Thyroid gland (tissue), 4 donors: Measurements from ENCODE around the gene TRPC4. TPM values are rescaled to one million over a fixed set of nuclear protein-coding genes. Genes with fewer than 3 reads are reported as not detected.

ENCODE experiments used
- DNase-seq, 2 donors: peaks; one replicate each; pipeline ENCODE4 v3.0.0-alpha.2; 2019
- H3K27ac ChIP-seq, 3 donors: fragments of 200-600 bp; sonication (generic); 1 replicate in 2 of 3; 2 replicates in 1 of 3; pipeline ENCODE4 v1.5.1; 2016 to 2019; ENCODE audit warnings: mild to moderate bottlenecking in 1 of 3, moderate library complexity in 1 of 3
- H3K27me3 ChIP-seq: fragments of 200-600 bp; sonication (generic); one replicate; pipeline ENCODE4 v1.5.1; 2019
- H3K36me3 ChIP-seq, 2 donors: fragments of 200-600 bp; sonication (generic); one replicate each; pipeline ENCODE4 v1.5.1; 2016 to 2019
- H3K4me1 ChIP-seq, 2 donors: fragments of 200-600 bp; sonication (generic); one replicate each; pipeline ENCODE4 v1.5.1; 2017 to 2019
- H3K4me3 ChIP-seq, 3 donors: fragments of 200-600 bp; sonication (generic); replicated peaks in 1 of 3; 1 replicate in 2 of 3; 2 replicates in 1 of 3; pipeline ENCODE4 v1.5.1; 2016; ENCODE audit warnings: mild to moderate bottlenecking in 1 of 3
- H3K9me3 ChIP-seq: fragments of 200-600 bp; sonication (generic); one replicate; pipeline ENCODE4 v1.5.1; 2017
- CTCF ChIP-seq, 6 experiments: fragments of 200-600 bp in 3 of 6; fragments of 450-650 bp in 3 of 6; sonication (generic) in 3 of 6; IDR thresholded peaks; one replicate each; pipeline ENCODE4 v1.5.1; 2016 to 2019; ENCODE audit warnings: antibody characterized with exemption in 6 of 6, mild to moderate bottlenecking in 2 of 6, inconsistent platforms in 1 of 6, moderate library complexity in 1 of 6
- POLR2A ChIP-seq, 2 donors: fragments of 450-650 bp; IDR thresholded peaks; one replicate each; pipeline ENCODE4 v1.6.1; 2017; ENCODE audit warnings: antibody characterized with exemption in 2 of 2, mild to moderate bottlenecking in 2 of 2, moderate library complexity in 1 of 2
- WGBS, 2 donors: methylation state at CpG; one replicate each; pipeline ENCODE4 v1.1.5; 2017; 5-methylcytosine and 5-hydroxymethylcytosine counted together
- intact Hi-C: fragments of 100-400 bp; cut with DNase I; formaldehyde crosslinking; loops from one replicate; pipeline ENCODE4 v1.15.1; 2023
- total RNA-seq, 4 donors: library from RNA; depleted of rRNA; stranded (reverse); fragments of >200 nt; gene quantifications; one replicate each; pipeline ENCODE4 v1.2.3, GENCODE V29; 2016

Gene TRPC4
- total RNA-seq, 4 donors from 2014 or later, result 0.11 to 3.2 (median 0.79) TPM

GRCh38 chr13:37690361-37690760, 179.2 kb downstream of the TRPC4 start:
- H3K27me3 ChIP-seq, result no peaks in the 10 kb centered on the region
- TF ChIP-seq CTCF (IDR thresholded peaks at IDR 0.05) (no peak), POLR2A (IDR thresholded peaks at IDR 0.05) (no peak)
- H3K9me3 ChIP-seq, result no peaks in the 10 kb centered on the region
- no peak for DNase-seq
- intact Hi-C loops, result no loop called here
- no peak overlapping the region for H3K4me3 ChIP-seq
- H3K4me1 ChIP-seq, result no peaks in the 10 kb centered on the region
- 96% methylated on average over 5 of the region's 5 CpGs for WGBS, 2 donors
- no peak overlapping the region for H3K27ac ChIP-seq
- H3K36me3 ChIP-seq, result no peaks in the 10 kb centered on the region

GRCh38 chr13:37686501-37686900, 183.1 kb downstream of the TRPC4 start:
- H3K4me1 ChIP-seq, result no peaks in the 10 kb centered on the region
- H3K36me3 ChIP-seq, result no peaks in the 10 kb centered on the region
- H3K4me3 ChIP-seq, result no peak overlapping the region
- WGBS, 2 donors, result 94 to 97% methylated on average over 2 of the region's 2 CpGs
- DNase-seq, result no peak
- no peaks in the 10 kb centered on the region for H3K27me3 ChIP-seq
- TF ChIP-seq POLR2A (IDR thresholded peaks at IDR 0.05) (no peak), CTCF (IDR thresholded peaks at IDR 0.05) (no peak)
- intact Hi-C loops, result no loop called here
- no peak overlapping the region for H3K27ac ChIP-seq
- H3K9me3 ChIP-seq, result no peaks in the 10 kb centered on the region

GRCh38 chr13:37685206-37685605, 184.4 kb downstream of the TRPC4 start:
- DNase-seq, result no peak
- TF ChIP-seq CTCF (IDR thresholded peaks at IDR 0.05), result no peak
- no peak for TF ChIP-seq POLR2A (IDR thresholded peaks at IDR 0.05)
- Histone ChIP-seq H3K27ac (no peak overlapping the region), H3K4me3 (no peak overlapping the region), H3K36me3 (no peaks in the 10 kb centered on the region), H3K27me3 (no peaks in the 10 kb centered on the region), H3K4me1 (no peaks in the 10 kb centered on the region), H3K9me3 (no peaks in the 10 kb centered on the region)
- 83 to 85% methylated on average over 5 of the region's 5 CpGs for WGBS, 2 donors
- intact Hi-C loops, result no loop called here

- WGBS, 2 donors, result 89 to 96% methylated on average over 3 of the region's 3 CpGs
- TF ChIP-seq POLR2A (IDR thresholded peaks at IDR 0.05) (no peak), CTCF (IDR thresholded peaks at IDR 0.05) (no peak)
- Histone ChIP-seq H3K4me1 (no peaks in the 10 kb centered on the region), H3K27ac (no peak overlapping the region), H3K36me3 (no peaks in the 10 kb centered on the region), H3K9me3 (no peaks in the 10 kb centered on the region), H3K4me3 (no peak overlapping the region), H3K27me3 (no peaks in the 10 kb centered on the region)
- intact Hi-C loops, result no loop called here
- no peak for DNase-seq
Observed at GRCh38 chr13:37682496-37682895, 187.1 kb downstream of the TRPC4 start.

GRCh38 chr13:37681281-37682032, 188.1 kb downstream of the TRPC4 start:
- no peak overlapping the region for H3K4me3 ChIP-seq
- WGBS, 2 donors, result 67 to 70% methylated on average over 6 of the region's 6 CpGs
- no peaks in the 10 kb centered on the region for H3K4me1 ChIP-seq
- H3K36me3 ChIP-seq, result no peaks in the 10 kb centered on the region
- H3K27ac ChIP-seq, result peak overlapping the region in 1 of 3 donors; percentile 26
- intact Hi-C loops, result no loop called here
- TF ChIP-seq CTCF (IDR thresholded peaks at IDR 0.05) (no peak), POLR2A (IDR thresholded peaks at IDR 0.05) (no peak)
- H3K9me3 ChIP-seq, result no peaks in the 10 kb centered on the region
- H3K27me3 ChIP-seq, result no peaks in the 10 kb centered on the region
- no peak for DNase-seq
